LoVo (cell line): ENCODE measurements around the gene SDR39U1.

Source experiments
- DNase-seq: peaks from one replicate; pipeline ENCODE4 v3.0.0-alpha.2; 2016; ENCODE audit warnings: low spot score

Gene SDR39U1

DNA sequence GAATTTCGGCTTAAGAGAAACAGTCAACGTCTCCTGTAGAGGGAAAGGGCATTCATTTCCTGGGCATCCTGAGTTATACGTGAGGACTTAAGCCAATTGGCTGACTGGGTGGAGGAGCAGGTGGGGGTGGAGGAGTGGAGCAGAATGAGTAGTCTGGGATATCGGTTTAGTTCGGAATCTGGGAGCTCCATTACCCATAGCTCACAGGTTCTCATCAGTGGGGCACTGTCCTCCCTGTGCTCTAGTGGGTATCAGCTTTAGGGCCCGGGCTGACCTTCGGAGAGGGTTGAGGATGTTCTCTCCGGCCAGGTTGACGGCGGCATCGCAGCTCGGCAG, 704 bp downstream of the SDR39U1 start:
- no peak for DNase-seq

DNA sequence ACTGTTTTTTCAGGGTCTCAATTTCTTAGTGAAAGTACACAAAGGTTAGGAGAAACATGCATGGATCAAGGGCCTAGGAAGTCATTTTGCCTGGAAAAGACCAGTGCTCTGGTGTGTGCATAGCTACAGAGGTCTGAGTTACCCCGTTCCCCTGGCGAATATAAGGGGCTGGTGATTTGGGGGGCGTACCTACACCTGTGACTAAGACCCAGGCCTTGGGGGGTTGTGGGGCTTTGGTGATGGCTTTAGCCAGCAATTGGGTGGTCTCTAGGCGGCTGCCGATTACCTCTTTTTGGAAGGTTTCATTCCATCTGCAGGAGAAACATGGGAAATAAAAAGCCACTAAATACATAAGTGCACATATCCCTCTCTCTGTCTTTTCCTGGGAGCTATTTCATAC, 1.1 kb downstream of the SDR39U1 start:
- no peak for DNase-seq

DNA sequence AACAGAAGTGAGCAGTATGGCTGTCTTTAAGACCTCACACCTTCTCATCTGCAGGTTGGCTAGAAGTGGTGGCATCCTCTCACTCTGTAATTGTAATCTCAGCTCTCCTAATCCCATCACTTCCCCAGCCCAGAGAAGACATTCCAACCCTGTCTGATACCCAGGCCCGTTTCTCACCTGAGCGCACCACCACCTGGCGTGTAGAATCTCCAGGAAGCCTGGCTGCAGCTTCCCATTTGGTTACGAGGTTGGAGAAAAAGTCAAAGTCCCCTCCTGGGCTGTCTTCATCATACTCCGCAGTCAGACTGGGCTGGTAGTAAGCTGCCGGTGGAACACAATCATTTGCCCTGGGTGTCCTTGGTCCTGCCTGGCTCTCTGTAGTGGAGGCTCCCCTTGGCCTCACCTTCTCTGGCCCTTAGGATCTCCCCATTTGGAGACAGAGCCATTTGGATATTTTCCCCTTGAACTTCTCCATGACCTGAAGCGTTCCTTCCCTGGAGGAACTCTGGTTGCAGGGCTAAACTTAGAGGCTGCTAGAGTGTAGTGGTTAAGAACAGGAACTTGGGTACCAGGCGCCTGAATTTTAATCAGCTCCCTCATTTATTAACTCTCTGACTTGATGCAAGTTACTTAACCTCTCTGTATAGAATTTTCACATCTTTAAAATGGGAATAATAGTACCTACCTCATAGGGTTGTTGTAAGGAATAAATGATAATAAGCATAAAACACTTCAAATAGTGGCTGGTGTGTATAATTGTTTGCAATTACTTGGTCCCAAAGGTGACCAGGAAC, 1.8 kb downstream of the SDR39U1 start:
- no peak for DNase-seq

DNA sequence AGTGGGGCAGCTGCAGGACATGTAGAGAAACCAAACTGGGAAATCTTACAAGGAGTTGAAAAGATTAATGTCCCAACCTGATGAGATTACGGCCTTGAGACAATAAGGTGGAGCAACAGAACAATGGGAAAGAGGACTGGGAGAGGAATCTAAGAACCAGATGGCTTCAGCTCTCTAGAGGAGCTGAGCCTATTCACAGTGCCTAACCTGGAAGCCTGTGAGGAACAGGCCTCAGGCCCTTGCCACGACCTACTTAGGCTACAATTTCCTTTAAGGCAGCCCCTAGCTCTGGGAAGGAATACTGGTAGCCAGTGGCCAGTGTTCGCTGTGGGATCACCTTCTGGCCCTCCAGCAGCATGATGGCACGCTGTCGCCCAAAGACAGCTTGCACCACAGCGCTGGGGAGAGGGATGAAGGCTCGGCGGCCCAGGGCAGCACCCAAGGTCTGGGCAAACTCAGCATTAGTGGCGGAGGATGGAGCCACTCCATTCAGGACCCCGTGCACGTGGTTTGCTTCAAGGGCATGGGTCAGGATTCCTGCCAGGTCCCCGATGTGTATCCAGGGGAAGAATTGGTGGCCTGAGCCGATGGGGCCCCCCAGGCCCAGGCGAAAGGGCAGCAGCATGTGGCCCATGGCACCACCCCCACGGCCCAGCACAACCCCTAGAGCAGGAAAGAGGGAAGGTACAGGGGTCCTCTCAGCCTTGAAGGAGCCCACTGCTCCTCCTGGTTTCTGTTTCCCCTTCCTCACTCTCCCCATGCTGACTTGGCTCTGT, 2.6 kb downstream of the SDR39U1 start:
- DNase-seq = no peak

DNA sequence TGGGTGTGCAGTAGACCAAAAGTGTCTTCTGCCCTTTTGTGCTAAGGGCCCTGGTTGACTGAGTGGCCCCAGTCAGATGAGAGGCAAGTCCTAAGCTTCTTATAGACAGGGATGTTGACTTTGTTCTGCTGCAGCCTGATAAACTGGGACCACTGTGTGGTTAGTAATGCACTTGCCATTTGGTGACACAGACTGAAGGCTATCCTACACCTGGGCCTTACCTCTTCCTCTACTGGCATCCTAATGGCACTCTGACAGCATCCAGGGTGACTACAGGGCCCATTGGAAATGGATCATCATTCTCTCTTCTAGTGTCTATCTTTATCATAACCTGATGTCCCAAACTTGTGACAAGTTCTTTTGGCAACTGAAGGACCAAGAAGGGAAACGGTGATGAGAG, 3.3 kb downstream of the SDR39U1 start:
- DNase-seq = no peak

DNA sequence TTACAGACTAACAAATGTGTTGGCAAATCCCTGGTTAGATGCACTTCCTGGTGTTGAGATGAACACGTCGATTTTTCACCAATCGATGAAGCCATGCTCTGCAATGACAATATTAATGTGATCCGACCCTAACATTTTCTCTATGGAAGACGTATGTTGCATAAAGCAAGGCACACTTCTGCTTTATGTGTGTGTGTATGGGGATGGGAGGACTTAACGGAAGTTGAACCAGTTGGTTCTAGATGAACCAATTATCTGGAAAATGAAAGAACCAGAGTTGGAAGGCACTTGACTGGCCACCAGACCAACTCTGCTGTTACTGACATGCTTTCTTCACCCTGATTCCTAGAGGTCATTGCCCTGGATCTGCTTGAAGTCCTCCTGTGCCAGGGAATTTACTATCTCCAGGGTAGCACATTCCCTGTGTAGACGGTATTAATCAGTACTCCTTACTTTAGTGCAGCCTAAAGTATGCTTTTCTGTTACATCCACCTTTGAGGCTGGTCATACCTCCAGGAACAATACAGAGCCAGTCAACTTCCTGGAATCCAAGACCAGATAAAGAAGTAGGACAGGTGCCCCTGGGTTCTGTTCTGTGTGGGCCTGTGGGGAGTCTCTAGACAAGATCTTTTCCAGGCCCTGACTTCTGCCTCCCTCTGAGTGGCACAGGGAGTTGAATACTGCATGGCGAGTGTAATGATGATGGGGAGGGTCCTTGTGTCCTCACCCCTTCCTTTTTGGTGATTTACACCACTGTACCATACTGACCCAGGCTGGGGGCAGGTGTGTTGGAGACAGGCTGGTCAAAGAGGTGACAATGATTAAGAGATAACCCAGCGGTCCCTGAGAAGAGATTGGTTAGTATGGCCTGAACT, 4.1 kb downstream of the SDR39U1 start:
- no peak for DNase-seq

DNA sequence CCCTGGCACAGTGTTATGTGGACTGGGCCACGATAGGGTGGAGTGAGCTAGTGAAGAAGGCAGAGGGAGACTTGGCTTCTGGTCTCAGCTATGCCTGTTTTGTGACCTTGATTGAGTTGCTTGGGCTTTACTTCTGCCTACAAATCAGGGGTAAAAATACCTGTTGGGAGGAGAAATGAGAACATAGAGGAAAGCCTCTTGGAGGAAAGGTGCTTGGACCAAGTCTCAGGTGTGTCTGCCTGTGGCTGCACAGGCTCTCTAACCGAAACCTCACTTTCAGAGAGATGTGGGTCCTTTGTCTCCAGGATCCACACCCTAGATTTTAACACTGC, 4.9 kb downstream of the SDR39U1 start:
- DNase-seq = no peak

DNA sequence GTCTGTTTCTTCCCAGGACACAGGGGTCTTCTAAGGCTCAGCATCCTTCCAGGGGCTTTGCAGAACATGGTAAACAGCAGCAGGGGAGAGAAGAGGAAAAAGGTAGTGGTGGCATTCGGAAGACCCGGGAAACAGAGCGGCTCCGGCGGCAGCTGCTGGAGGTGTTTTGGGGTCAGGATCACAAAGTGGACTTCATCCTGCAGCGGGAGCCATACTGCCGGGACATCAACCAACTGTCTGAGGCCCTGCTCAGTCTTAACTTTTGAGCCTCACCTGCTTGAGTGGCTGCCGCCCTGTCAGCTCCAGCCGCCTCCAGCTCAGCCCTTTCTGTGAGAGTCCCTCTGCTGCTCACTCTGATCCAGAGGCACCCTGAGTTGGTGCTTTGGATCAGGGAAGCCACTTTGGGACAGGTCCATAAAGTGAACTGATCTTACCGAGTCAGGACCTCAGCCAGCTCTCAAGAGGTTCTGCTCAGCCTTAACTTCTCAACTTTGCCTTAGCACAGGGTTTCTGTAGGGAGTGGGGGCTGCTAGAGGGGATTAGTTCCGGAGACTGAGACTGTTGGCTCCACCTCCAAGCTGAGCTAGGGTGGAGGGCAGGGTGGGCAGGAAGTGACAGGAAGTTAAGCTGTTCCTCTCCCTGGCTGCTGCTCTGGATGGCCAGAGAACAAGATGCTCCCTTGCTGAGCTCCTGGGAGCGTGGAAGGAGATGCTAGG, 5.4 kb downstream of the SDR39U1 start:
- no peak for DNase-seq

DNA sequence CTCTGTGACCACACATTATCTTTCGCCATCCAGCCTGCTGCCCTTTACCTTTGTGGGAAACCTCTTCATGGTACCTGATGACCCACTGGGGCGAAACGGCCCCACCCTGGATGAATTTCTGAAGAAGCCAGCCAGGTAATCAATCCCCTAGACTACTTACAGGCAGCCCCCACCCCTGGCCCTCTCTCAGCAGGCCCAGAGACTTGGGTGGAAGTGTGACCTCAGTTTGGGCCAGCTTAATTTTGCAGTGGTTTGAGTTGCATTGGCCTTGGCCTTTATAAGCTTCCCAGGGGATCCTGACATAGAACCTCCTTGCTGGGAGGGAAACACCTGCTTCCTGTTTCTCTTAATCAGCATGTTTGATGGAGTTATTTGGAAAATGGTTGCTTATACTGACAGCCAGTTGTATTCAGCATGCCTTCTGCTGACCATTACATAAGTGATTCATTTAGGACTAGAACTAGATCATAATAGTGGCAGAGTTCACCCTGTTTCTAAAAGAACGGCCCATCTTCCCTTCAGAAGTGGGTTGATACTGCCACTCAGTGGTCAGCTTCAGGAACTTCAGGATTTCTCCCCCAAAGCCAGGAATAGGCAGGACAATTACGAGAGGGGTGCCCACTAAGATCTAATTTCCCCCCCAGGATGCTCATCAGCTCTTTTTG, 6.1 kb downstream of the SDR39U1 start:
- DNase-seq = peak; percentile 59

DNA sequence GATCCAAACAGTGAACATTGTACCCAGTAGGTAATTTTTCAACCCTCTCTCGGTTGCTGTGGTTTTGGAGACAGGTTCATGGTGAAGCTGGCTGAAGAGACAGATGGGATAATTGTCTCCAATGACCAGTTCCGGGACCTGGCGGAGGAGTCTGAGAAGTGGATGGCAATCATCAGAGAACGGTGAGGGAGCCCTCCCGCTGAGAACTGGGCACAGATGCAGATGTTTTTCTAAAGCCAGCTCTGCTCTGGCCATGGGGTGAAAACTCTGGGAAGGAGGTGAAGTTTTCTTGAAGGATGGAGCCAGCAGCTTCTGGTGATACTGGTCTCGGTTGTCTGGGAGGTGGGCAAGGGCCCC, 6.6 kb downstream of the SDR39U1 start:
- DNase-seq = no peak

DNA sequence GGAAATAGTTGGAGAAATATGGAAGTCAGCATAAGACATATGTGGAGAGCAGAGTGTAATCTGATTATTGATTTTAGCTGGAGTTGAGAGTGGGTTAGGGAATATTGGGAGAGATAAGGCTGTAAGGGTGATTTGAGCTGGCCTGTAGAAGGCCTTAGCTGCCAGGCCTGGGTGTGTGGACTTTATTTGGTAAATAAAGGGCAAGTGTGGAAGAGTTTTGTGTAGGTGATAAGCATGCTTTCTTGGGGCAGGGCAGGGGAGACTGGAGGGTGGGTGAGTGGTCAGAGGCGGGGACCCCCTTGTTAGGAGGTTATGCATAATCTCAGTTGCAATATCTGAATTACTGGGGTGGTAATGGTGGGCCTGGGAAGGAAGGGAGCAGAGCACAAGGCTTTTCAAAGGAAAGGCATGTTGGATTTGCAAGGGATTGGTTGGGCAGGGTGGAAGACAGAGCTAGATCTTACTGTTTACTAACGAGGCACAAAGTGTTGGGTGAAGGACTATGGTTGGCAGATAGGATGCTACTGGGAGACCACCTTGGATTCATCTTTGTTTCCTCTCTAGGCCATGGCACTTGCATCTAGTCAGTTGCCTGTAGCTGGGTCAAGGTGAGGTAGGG, 7.3 kb downstream of the SDR39U1 start:
- no peak for DNase-seq

DNA sequence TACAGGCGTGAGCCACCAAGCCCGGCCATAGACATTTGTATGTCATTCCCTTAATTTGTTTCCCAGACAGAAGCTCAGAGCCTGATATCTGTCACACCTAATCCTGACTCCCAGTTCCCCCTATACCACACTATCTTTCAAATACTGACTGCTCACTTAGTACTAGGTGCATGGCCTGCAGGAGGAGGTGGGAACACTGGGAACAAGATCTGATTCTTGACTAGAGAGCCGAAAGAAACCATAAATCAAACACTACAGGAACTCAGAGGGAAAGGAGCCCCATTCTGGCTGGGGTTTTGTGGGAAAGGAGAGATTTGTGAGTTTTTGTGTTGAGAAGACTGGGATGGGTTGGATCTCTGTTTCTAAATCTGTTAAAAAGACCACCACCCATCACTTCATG, 7.9 kb downstream of the SDR39U1 start:
- no peak for DNase-seq

DNA sequence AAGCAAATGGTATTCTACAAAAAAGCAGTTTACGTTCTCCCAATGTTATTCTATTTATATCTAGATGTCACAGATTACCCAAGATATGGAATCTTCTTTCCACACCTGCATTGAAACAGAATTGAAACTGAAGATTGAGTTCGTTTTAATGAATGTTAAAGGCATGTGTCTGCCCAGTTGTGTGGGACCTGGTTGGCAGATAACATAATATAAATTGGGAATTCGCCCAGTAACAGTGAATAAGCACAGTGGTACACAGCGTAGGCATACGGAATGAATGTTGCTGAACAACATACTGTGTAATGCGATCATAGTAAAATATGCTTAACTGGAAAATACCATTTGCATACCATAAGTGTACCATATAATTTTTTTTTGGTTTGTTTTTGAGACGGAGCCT, 8.5 kb downstream of the SDR39U1 start:
- DNase-seq = no peak

DNA sequence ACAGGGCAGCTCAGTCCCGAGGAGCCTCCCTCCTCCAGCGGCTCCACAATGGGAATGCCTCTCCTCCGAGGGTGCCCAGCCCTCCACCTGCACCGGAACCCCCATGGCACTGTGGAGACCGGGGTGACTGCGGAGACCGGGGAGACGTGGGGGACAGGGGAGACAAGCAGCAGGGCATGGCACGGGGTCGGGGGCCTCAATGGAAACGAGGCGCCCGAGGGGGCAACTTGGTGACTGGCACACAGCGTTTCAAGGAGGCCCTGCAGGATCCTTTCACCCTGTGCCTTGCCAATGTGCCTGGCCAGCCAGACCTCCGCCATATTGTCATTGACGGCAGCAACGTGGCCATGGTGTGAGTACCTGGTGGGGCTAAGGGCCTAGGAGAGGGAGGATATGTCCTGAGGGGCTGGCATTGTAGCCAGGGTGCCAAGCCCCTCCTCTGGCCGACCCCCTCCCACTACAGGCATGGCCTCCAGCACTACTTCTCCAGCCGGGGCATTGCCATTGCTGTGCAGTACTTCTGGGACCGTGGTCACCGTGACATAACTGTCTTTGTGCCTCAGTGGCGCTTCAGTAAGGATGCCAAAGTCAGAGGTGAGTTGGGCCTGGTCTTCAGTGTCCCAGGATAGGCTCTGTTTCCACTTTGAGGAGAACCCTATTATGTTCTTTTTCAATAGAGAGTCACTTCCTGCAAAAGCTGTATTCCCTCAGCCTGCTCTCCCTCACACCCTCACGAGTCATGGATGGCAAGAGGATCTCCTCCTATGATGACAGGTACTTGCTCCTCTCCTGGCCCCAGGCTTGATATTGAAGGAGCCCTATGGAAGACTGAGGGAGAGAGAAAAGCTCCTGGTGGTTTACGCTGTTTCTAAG, 10.1 kb downstream of the SDR39U1 start:
- no peak for DNase-seq

DNA sequence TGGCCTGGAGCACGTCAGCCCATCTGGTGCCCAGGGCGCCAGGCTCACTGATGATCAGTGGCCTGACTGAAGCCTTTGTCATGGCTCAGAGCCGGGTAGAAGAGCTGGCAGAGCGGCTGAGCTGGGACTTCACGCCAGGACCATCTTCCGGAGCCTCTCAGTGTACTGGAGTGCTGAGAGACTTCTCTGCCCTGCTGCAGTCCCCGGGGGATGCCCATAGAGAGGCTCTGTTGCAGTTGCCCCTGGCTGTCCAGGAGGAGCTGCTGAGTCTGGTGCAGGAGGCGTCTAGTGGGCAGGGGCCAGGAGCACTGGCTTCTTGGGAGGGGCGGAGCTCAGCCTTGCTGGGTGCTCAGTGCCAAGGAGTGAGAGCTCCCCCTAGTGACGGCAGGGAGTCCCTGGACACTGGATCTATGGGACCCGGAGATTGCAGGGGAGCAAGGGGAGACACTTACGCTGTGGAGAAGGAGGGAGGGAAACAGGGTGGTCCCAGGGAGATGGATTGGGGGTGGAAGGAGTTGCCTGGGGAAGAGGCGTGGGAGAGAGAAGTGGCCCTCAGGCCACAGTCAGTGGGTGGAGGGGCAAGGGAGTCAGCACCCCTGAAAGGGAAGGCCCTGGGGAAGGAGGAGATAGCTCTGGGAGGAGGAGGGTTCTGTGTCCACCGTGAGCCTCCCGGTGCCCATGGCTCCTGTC, 10.9 kb downstream of the SDR39U1 start:
- peak; percentile 86 for DNase-seq

DNA sequence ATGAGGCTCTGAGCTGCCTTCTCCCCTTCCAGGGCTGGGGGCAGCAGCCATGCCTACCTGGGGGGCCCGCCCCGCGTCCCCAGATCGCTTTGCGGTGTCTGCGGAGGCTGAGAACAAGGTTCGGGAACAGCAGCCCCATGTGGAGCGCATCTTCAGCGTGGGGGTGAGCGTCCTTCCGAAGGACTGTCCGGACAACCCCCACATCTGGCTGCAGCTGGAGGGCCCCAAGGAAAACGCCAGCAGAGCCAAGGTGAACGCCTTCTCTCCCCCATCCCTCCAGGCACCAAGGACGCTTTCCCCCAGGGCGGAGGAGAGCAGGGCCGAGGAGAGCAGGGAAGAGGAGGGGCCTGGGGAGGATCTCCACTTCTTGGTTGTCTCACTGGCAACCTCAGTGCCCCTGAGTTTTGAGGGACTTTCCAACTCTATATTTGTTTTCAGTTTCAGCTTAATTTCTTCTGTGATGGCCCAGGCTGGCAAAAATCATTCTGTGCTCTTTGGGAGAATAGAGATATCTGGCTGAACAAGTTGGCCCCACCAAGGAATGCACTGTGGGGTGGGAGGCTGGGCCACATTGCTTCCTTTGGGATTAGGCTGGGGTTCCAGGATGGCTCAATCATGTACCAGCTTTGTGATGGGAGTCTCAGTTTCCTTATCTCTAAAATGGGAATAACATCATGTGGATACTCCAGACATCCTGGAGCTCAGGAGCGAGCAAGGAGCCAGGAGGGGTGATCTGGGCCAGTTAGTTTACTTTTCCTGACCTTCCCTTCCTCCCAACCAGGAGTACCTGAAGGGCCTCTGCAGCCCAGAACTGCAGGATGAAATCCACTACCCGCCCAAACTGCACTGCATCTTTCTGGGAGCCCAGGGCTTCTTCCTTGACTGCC, 11.7 kb downstream of the SDR39U1 start:
- no peak for DNase-seq

DNA sequence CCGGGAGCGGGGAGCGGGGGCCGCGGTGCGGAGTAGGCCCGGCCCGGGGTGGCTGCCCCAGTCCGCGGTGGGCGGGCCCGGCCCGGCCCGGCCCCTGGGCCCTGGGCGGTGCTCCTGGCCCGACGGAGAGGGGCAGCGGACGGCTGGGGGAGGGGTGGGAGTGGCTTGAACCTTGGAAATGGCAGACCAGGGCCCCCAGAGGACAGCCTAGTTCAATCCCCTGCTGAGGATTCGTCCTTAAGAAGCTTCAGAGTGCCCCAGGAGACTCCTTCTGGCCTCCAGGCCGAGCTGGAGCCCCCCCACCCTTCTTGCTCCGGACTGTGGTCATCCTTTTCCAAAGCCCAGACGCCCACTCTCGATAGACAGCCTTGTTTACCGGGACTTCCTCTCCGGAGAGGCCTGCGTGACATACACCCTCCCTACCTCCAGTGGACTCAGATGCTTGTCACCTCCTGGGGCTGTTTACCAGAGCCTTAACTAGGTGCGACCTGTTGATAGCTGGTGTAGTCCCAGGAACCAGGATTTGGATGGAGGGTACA, 12.4 kb downstream of the SDR39U1 start:
- DNase-seq = peak; percentile 67

DNA sequence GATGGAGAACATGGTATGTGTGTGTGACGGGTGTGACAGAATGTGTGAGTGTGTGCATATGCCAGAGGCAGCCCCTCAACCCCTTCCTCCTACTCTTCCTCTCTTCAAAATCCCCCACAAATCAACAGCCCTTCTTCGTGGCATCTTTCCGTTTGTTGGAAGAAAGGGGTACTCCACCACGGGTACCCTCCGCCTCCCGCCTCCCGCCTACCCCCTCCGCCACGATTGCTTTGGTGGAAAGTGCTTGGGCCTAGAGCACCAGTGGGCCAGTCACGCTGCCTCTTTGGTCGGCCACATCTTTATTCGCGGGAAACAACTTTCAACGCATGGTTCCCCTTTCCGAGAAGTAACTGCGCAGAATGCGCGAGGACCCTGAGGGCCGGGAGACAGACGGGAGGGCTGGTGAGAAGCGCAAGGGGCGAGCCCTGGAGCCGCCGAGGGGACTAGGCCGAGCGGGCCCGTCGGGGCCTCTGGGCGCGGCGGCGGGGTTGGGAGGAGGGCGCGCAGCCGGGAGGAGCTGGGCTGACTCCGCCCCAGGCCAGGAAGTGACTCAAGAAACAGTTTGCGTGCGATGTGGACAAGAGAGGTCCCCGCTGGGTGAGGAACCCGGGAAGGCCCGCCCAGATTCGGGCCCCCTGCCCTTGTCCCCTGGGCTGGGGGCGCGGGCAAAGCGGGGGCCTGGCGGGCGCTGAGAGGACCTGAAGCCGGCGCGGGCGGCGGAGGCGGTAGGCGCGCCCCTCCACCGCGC, 13.0 kb downstream of the SDR39U1 start, which contains the start of the genes CBLN3 and KHNYN:
Gene CBLN3, minus strand, starts transcription at position 274 of the 748 bp plus-strand sequence. CDS start 614 bp downstream, outside the sequence.
Gene KHNYN, plus strand, starts transcription at position 560 of the 748 bp plus-strand sequence. CDS start 777 bp downstream, outside the sequence.
- DNase-seq = peak; percentile 90
